ENCODE data around the gene SLCO1B3. TPM values are rescaled to one million over a fixed set of nuclear protein-coding genes. Genes with fewer than 3 reads are reported as not detected.

SLCO1B3 gene
- total and polyA plus RNA-seq, 9 of the 15 experiments (the other 6 are each of a cell fraction or from before 2014, with no cell fraction given): not detected

- Histone ChIP-seq H3K4me1 (replicated peaks in 1 of 2; ENCODE audit: control insufficient read depth in 2 of 2, insufficient read depth in 2 of 2, low read length in 2 of 2) (no peaks in the 10 kb centered on the region), H3K9me3 (replicated peaks; ENCODE audit: control insufficient read depth, insufficient read depth, low read depth, low read length) (no peaks in the 10 kb centered on the region), H3K9ac (ENCODE audit: insufficient read depth in 1 of 2, low read depth in 2 of 2, low read length in 2 of 2) (no peak overlapping the region), H3K4me2 (ENCODE audit: insufficient read depth, low read length) (no peak overlapping the region), H3K9me1 (ENCODE audit: control insufficient read depth, insufficient read depth, low read length) (no peaks in the 10 kb centered on the region), H3K27ac (ENCODE audit: extremely low read depth, low read depth, low read length) (no peak overlapping the region), H3K36me3 (ENCODE audit: control insufficient read depth, insufficient read depth, low read length) (no peaks in the 10 kb centered on the region), H3K4me3 (no peak overlapping the region), H3K27me3 (ENCODE audit: control insufficient read depth in 2 of 2, insufficient read depth in 2 of 2, low read length in 2 of 2) (no peaks in the 10 kb centered on the region), H2AFZ (ENCODE audit: low read depth, low read length) (no peak overlapping the region), H3K79me2 (ENCODE audit: control insufficient read depth, insufficient read depth, low read length) (no peaks in the 10 kb centered on the region), H4K20me1 (replicated peaks; ENCODE audit: control insufficient read depth, insufficient read depth, low read length) (no peaks in the 10 kb centered on the region)
- TF ChIP-seq, protein P1, sequence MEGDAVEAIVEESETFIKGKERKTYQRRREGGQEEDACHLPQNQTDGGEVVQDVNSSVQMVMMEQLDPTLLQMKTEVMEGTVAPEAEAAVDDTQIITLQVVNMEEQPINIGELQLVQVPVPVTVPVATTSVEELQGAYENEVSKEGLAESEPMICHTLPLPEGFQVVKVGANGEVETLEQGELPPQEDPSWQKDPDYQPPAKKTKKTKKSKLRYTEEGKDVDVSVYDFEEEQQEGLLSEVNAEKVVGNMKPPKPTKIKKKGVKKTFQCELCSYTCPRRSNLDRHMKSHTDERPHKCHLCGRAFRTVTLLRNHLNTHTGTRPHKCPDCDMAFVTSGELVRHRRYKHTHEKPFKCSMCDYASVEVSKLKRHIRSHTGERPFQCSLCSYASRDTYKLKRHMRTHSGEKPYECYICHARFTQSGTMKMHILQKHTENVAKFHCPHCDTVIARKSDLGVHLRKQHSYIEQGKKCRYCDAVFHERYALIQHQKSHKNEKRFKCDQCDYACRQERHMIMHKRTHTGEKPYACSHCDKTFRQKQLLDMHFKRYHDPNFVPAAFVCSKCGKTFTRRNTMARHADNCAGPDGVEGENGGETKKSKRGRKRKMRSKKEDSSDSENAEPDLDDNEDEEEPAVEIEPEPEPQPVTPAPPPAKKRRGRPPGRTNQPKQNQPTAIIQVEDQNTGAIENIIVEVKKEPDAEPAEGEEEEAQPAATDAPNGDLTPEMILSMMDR (IDR thresholded peaks at IDR 0.05 in 2 of 3, conservative IDR thresholded peaks at IDR 0.05 in 1 of 3; ENCODE audit: insufficient read depth in 2 of 3, low read depth in 1 of 3, low read length in 3 of 3): peak in 1 of 3 experiments; percentile 7; a peak in 1 of 6 replicates
- no peak for TF ChIP-seq ELK1 (CRISPR knock-in tag; IDR thresholded peaks at IDR 0.05)
- no peak for FAIRE-seq
- POLR2A ChIA-PET: no interaction called here
- in situ Hi-C loops (cut with MboI) (no loop called here), intact Hi-C loops (cut with micrococcal nuclease) (no loop called here)
- DNase-seq (ENCODE audit: extremely low read depth in 1 of 4, low spot score in 3 of 4): no peak
- CTCF ChIA-PET (ENCODE audit: low intra/inter-chr PET ratio): no interaction called here
- ATAC-seq: no peak
- WGBS (ENCODE audit: insufficient coverage, low coverage, missing lambda C conversion rate): 0% methylated on average over 1 of the region's 1 CpG
- BruUV-seq (replicated peaks): no TSS peak
These were observed 12.0 kb upstream of the SLCO1B3 start for GRCh38 chr12:20798554-20798953.

- FAIRE-seq (no peak), DNase-seq (ENCODE audit: extremely low read depth in 1 of 4, low spot score in 3 of 4) (no peak), ATAC-seq (no peak)
- Histone ChIP-seq H3K27me3 (ENCODE audit: control insufficient read depth in 2 of 2, insufficient read depth in 2 of 2, low read length in 2 of 2) (no peaks in the 10 kb centered on the region), H3K9me1 (ENCODE audit: control insufficient read depth, insufficient read depth, low read length) (no peaks in the 10 kb centered on the region), H3K9ac (ENCODE audit: insufficient read depth in 1 of 2, low read depth in 2 of 2, low read length in 2 of 2) (no peak overlapping the region), H3K79me2 (ENCODE audit: control insufficient read depth, insufficient read depth, low read length) (no peaks in the 10 kb centered on the region), H3K27ac (ENCODE audit: extremely low read depth, low read depth, low read length) (no peak overlapping the region), H3K4me3 (no peak overlapping the region), H4K20me1 (replicated peaks; ENCODE audit: control insufficient read depth, insufficient read depth, low read length) (no peaks in the 10 kb centered on the region), H3K4me2 (ENCODE audit: insufficient read depth, low read length) (no peak overlapping the region), H3K4me1 (replicated peaks in 1 of 2; ENCODE audit: control insufficient read depth in 2 of 2, insufficient read depth in 2 of 2, low read length in 2 of 2) (no peaks in the 10 kb centered on the region), H3K36me3 (ENCODE audit: control insufficient read depth, insufficient read depth, low read length) (no peaks in the 10 kb centered on the region), H2AFZ (ENCODE audit: low read depth, low read length) (no peak overlapping the region), H3K9me3 (replicated peaks; ENCODE audit: control insufficient read depth, insufficient read depth, low read depth, low read length) (no peaks in the 10 kb centered on the region)
- BruUV-seq (replicated peaks): no TSS peak
- in situ Hi-C loops (cut with MboI): no loop called here
- WGBS (ENCODE audit: insufficient coverage, low coverage, missing lambda C conversion rate): 0% methylated on average over 1 of the region's 1 CpG
- TF ChIP-seq RFX7 (CRISPR knock-in tag; IDR thresholded peaks at IDR 0.05) (no peak), ZNF655 (CRISPR knock-in tag; IDR thresholded peaks at IDR 0.05) (no peak)
- TF ChIP-seq, protein P2, sequence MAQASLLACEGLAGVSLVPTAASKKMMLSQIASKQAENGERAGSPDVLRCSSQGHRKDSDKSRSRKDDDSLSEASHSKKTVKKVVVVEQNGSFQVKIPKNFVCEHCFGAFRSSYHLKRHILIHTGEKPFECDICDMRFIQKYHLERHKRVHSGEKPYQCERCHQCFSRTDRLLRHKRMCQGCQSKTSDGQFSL (CRISPR knock-in tag; IDR thresholded peaks at IDR 0.05): no peak
- TF ChIP-seq, protein P2 (tag; IDR thresholded peaks at IDR 0.05): no peak
- TF ChIP-seq, protein P3, sequence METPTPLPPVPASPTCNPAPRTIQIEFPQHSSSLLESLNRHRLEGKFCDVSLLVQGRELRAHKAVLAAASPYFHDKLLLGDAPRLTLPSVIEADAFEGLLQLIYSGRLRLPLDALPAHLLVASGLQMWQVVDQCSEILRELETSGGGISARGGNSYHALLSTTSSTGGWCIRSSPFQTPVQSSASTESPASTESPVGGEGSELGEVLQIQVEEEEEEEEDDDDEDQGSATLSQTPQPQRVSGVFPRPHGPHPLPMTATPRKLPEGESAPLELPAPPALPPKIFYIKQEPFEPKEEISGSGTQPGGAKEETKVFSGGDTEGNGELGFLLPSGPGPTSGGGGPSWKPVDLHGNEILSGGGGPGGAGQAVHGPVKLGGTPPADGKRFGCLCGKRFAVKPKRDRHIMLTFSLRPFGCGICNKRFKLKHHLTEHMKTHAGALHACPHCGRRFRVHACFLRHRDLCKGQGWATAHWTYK (CRISPR knock-in tag; IDR thresholded peaks at IDR 0.05): no peak
- POLR2A ChIA-PET: no interaction called here
- CTCF ChIA-PET (ENCODE audit: low intra/inter-chr PET ratio): no interaction called here
- intact Hi-C loops (cut with micrococcal nuclease): no loop called here
These were observed 10.3 kb upstream of the SLCO1B3 start for GRCh38 chr12:20800160-20800559.
